ENCODE results near the gene PNLIP. TPM values are rescaled to one million over a fixed set of nuclear protein-coding genes. Genes with fewer than 3 reads are reported as not detected.

The PNLIP gene
- total and polyA plus RNA-seq, 12 donors, result 0.10 to 2.1 (median 1.9) TPM; not detected in 4

GRCh38 chr10:116566932-116567331 is 21.2 kb downstream of the PNLIP start:
- no peaks in the 10 kb centered on the region for H3K4me1 ChIP-seq
- no peaks in the 10 kb centered on the region for H3K9me3 ChIP-seq
- no peak overlapping the region for H3K27ac ChIP-seq
- DNase-seq (no peak), ATAC-seq (no peak)
- TF ChIP-seq CTCF (IDR thresholded peaks at IDR 0.05), result no peak
- no peaks in the 10 kb centered on the region for H3K36me3 ChIP-seq
- H3K4me3 ChIP-seq, result no peak overlapping the region
- intact Hi-C loops (cut with DNase I), result no loop called here
- peaks cover 0 to 9% (median 0%) of the 10 kb centered on the region in 7 donors for H3K27me3 ChIP-seq

GRCh38 chr10:116567335-116567734 is 21.6 kb downstream of the PNLIP start:
- Histone ChIP-seq H3K27me3 (peaks cover 0 to 9% (median 0%) of the 10 kb centered on the region in 7 donors), H3K9me3 (no peaks in the 10 kb centered on the region), H3K27ac (no peak overlapping the region), H3K4me3 (no peak overlapping the region), H3K4me1 (no peaks in the 10 kb centered on the region), H3K36me3 (no peaks in the 10 kb centered on the region)
- no peak for TF ChIP-seq CTCF (IDR thresholded peaks at IDR 0.05)
- intact Hi-C loops (cut with DNase I), result no loop called here
- no peak for DNase-seq
- ATAC-seq, result no peak
- 65 to 76% methylated on average over 3 of the region's 3 CpGs for WGBS, 2 donors

GRCh38 chr10:116574797-116575196 is 29.1 kb downstream of the PNLIP start:
- Histone ChIP-seq H3K4me3 (no peak overlapping the region), H3K27ac (no peak overlapping the region), H3K9me3 (no peaks in the 10 kb centered on the region), H3K27me3 (peaks cover 0 to 15% (median 0%) of the 10 kb centered on the region in 7 donors), H3K36me3 (no peaks in the 10 kb centered on the region), H3K4me1 (no peaks in the 10 kb centered on the region)
- no peak for DNase-seq
- no peak for TF ChIP-seq CTCF (IDR thresholded peaks at IDR 0.05)
- WGBS, 2 donors, result 72 to 78% methylated on average over 3 of the region's 3 CpGs
- intact Hi-C loops (cut with DNase I), result no loop called here
- no peak for ATAC-seq

- 83 to 89% methylated on average over 8 of the region's 8 CpGs for WGBS, 2 donors
- H3K4me3 ChIP-seq, result no peak overlapping the region
- ATAC-seq (no peak), DNase-seq (no peak)
- intact Hi-C loops (cut with DNase I), result no loop called here
- H3K9me3 ChIP-seq, result peaks cover 0 to 7% (median 0%) of the 10 kb centered on the region in 11 donors
- H3K27me3 ChIP-seq, result peaks cover 0 to 2% (median 0%) of the 10 kb centered on the region in 7 donors
- TF ChIP-seq CTCF (IDR thresholded peaks at IDR 0.05), result no peak
- no peak overlapping the region for H3K27ac ChIP-seq
- no peaks in the 10 kb centered on the region for H3K4me1 ChIP-seq
- H3K36me3 ChIP-seq, result no peaks in the 10 kb centered on the region
These were observed 42.3 kb downstream of the PNLIP start for GRCh38 chr10:116587878-116588591.
